MCF 10A (cell line): ENCODE measurements around the gene PACRG. TPM values are rescaled to one million over a fixed set of nuclear protein-coding genes. Genes with fewer than 3 reads are reported as not detected.

Experiments
- BruUV-seq: library from RNA; stranded (reverse); fragments of 400-500 nt; replicated peaks from 2 replicates; lab custom pipeline; 2021; lab: Mats Ljungman, UMichigan
- CTCF ChIA-PET: fragments of 300-600 bp; sonication (Branson Sonifier 250); formaldehyde crosslinking; extraction: SDS; loops from one replicate; lab custom pipeline; 2021; ENCODE audit warnings: antibody characterized with exemption, inconsistent platforms; lab: Yijun Ruan, JAX
- POLR2A ChIA-PET: fragments of 300-600, 350-650 bp; sonication (Branson Sonifier 250); formaldehyde crosslinking; extraction: SDS; loops from one replicate; lab custom pipeline; 2020; ENCODE audit warnings: antibody characterized with exemption, inconsistent platforms; lab: Yijun Ruan, JAX
- DNase-seq: peaks from one replicate; pipeline ENCODE4 v3.0.0-alpha.2; 2018; ENCODE audit not compliant: unreplicated experiment
- H3K27ac Mint-ChIP-seq: one replicate; pipeline ENCODE4 v1.8.0; 2022; ENCODE audit warnings: mild to moderate bottlenecking, low read depth, mixed read lengths; ENCODE audit not compliant: unreplicated experiment
- H3K27me3 Mint-ChIP-seq: one replicate; pipeline ENCODE4 v1.8.0; 2022; ENCODE audit warnings: mixed read lengths; ENCODE audit not compliant: insufficient read depth, unreplicated experiment
- H3K36me3 Mint-ChIP-seq: one replicate; pipeline ENCODE4 v1.8.0; 2022; ENCODE audit warnings: mild to moderate bottlenecking, moderate library complexity, mixed read lengths; ENCODE audit not compliant: insufficient read depth, unreplicated experiment
- H3K4me1 Mint-ChIP-seq: one replicate; pipeline ENCODE4 v1.8.0; 2022; ENCODE audit warnings: mixed read lengths; ENCODE audit not compliant: insufficient read depth, unreplicated experiment
- H3K4me3 Mint-ChIP-seq: one replicate; pipeline ENCODE4 v1.8.0; 2022; ENCODE audit warnings: mild to moderate bottlenecking, moderate library complexity, mixed read lengths; ENCODE audit not compliant: unreplicated experiment
- H3K9me3 Mint-ChIP-seq: one replicate; pipeline ENCODE4 v1.8.0; 2022; ENCODE audit warnings: mixed read lengths; ENCODE audit not compliant: unreplicated experiment
- intact Hi-C: fragments of 100-400 bp; cut with micrococcal nuclease; formaldehyde crosslinking; loops from 2 replicates; pipeline ENCODE4 v1.14.1; 2022
- total RNA-seq: library from RNA; stranded (reverse); gene quantifications from 2 replicates; pipeline ENCODE4 v1.2.3, GENCODE V29; 2022
- TF ChIP-seq, protein P1 (sequence below): fragments of 200-600 bp; IDR thresholded peaks from one replicate; pipeline ENCODE4 v1.8.0; 2022; ENCODE audit warnings: antibody characterized with exemption, mild to moderate bottlenecking; ENCODE audit not compliant: unreplicated experiment

Gene PACRG
- total RNA-seq, 1 experiment from 2014 or later, result not detected

DNA sequence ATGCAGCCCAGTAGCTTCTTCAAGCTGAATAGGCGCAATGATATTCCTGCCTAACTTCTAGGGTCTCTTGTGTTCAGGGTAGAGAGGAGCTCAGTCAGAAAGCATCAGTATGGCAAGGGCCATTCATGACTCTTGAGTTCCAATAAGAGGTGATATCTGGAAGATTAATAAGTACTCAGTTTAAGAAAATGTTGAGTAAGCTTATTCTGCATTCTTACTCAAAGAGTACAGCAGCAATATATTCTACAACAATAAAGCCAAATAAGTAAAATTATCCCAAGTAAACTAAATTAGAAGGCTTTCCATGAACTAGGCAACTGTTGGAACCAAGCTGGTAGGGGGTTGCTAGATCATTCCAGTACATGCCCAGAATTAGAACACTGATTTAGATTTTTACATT lies 303.2 kb downstream of the PACRG start:
- Mint-ChIP-seq H3K36me3 (no peaks in the 10 kb centered on the region), H3K4me1 (no peaks in the 10 kb centered on the region), H3K27ac (no peak overlapping the region), H3K9me3 (no peaks in the 10 kb centered on the region), H3K27me3 (no peaks in the 10 kb centered on the region), H3K4me3 (no peak overlapping the region)
- ChIA-PET CTCF (no interaction called here), POLR2A (no interaction called here)
- DNase-seq, result no peak
- no TSS peak for BruUV-seq
- intact Hi-C loops, result no loop called here
- TF ChIP-seq, protein P1, sequence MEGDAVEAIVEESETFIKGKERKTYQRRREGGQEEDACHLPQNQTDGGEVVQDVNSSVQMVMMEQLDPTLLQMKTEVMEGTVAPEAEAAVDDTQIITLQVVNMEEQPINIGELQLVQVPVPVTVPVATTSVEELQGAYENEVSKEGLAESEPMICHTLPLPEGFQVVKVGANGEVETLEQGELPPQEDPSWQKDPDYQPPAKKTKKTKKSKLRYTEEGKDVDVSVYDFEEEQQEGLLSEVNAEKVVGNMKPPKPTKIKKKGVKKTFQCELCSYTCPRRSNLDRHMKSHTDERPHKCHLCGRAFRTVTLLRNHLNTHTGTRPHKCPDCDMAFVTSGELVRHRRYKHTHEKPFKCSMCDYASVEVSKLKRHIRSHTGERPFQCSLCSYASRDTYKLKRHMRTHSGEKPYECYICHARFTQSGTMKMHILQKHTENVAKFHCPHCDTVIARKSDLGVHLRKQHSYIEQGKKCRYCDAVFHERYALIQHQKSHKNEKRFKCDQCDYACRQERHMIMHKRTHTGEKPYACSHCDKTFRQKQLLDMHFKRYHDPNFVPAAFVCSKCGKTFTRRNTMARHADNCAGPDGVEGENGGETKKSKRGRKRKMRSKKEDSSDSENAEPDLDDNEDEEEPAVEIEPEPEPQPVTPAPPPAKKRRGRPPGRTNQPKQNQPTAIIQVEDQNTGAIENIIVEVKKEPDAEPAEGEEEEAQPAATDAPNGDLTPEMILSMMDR, result no peak

DNA sequence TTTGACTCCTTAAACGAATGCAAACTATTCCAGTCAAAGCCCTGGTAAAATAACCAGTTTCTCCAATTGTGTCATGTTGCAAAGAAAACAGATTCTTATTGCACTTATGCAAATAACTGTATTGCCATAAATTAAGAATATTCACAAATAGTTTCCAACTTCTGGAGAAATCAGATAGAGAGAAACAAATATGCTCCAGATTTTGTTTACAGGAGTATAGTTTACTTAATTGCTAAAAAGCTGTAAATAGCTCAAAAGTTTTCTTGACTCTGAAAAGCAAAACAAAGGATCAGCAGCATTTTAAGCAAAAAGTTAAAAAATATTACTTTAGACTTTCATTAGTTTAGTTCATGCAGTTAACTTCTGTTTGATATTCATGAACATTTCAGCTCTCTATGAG lies 304.2 kb downstream of the PACRG start:
- no peak overlapping the region for H3K4me3 Mint-ChIP-seq
- TF ChIP-seq, protein P1, result no peak
- no peaks in the 10 kb centered on the region for H3K4me1 Mint-ChIP-seq
- no peaks in the 10 kb centered on the region for H3K27me3 Mint-ChIP-seq
- no peaks in the 10 kb centered on the region for H3K9me3 Mint-ChIP-seq
- CTCF ChIA-PET, result no interaction called here
- intact Hi-C loops, result no loop called here
- POLR2A ChIA-PET, result interaction anchor here (0.7 kb wide), 1 partner anchor 498 kb away, joined by 3 read pairs; no protein-coding TSS in a partner anchor
- no peaks in the 10 kb centered on the region for H3K36me3 Mint-ChIP-seq
- H3K27ac Mint-ChIP-seq, result no peak overlapping the region
- BruUV-seq, result no TSS peak
- no peak for DNase-seq

DNA sequence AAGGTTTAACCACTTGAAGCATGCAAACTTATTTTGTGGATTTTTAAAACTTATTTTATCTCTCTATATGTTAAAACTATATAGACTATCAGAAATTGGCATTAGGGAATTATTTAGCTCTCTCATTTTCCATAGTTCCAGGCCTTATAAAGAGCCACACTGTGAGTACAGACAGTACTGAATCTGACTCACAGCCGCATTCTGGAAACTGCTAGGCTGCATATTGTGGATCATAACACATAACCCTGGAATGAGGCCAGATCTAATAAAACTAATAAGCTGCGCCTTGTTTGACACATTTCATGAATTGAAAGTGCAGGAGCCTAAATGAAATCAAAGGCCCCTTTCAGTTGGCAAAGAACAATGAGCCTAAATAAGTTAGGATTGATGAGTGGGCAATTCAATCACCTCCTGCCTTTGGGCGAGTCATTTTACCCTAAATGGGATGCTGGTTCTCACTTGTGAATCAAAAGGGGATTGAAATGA lies 308.4 kb downstream of the PACRG start:
- POLR2A ChIA-PET, result no interaction called here
- CTCF ChIA-PET, result no interaction called here
- DNase-seq, result no peak
- no peak overlapping the region for H3K27ac Mint-ChIP-seq
- H3K27me3 Mint-ChIP-seq, result no peaks in the 10 kb centered on the region
- no TSS peak for BruUV-seq
- H3K4me3 Mint-ChIP-seq, result no peak overlapping the region
- TF ChIP-seq, protein P1, result no peak
- no peaks in the 10 kb centered on the region for H3K9me3 Mint-ChIP-seq
- intact Hi-C loops, result no loop called here
- no peaks in the 10 kb centered on the region for H3K36me3 Mint-ChIP-seq
- no peaks in the 10 kb centered on the region for H3K4me1 Mint-ChIP-seq

DNA sequence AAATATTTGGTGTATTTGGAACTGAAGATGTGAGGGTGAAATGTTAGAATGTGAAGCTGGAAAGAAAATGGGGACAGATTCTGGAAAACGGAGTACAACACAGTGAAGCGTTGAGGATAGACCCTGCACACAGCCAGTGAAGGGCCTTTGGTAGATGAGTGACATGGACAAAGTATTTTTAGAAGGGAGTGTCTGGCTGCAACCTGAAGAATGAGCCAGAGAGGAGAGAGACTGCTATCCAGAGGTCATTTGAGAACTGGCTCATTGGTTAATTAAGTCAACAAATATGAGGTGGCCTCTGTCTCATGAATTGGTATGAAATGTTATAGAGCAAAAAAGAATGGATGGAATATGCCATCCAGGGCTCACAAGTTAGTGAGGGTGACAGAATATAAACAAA lies 310.5 kb downstream of the PACRG start:
- DNase-seq, result no peak
- intact Hi-C loops, result no loop called here
- no peaks in the 10 kb centered on the region for H3K27me3 Mint-ChIP-seq
- no peaks in the 10 kb centered on the region for H3K9me3 Mint-ChIP-seq
- no peak overlapping the region for H3K4me3 Mint-ChIP-seq
- H3K27ac Mint-ChIP-seq, result no peak overlapping the region
- TF ChIP-seq, protein P1, result no peak
- BruUV-seq, result no TSS peak
- ChIA-PET CTCF (no interaction called here), POLR2A (no interaction called here)
- H3K4me1 Mint-ChIP-seq, result no peaks in the 10 kb centered on the region
- H3K36me3 Mint-ChIP-seq, result no peaks in the 10 kb centered on the region
